K562 (cell line): ENCODE results near the gene IPPK. TPM values are rescaled to one million over a fixed set of nuclear protein-coding genes. Genes with fewer than 3 reads are reported as not detected.

Experiments used
- CAMTA2 ChIP-seq: fragments of 250-450 bp; sonication (Bioruptor Pico); conservative IDR thresholded peaks from 2 replicates; pipeline ENCODE4 v1.5.1; 2022
- CEBPZ ChIP-seq: fragments of 150-350 bp; IDR thresholded peaks from 2 replicates; pipeline ENCODE4 v1.6.1; 2014; ENCODE audit warnings: low read depth, mild to moderate bottlenecking, low read length, borderline replicate concordance
- FOXP4 ChIP-seq: sonication (generic); formaldehyde crosslinking; IDR thresholded peaks from 2 replicates; pipeline ENCODE4 v1.8.0; 2022; ENCODE audit warnings: mild to moderate bottlenecking, missing genetic modification reagents, borderline replicate concordance
- GABPB1 ChIP-seq: sonication (generic); formaldehyde crosslinking; IDR thresholded peaks from 2 replicates; pipeline ENCODE4 v1.8.0; 2022; ENCODE audit warnings: mild to moderate bottlenecking, missing genetic modification reagents
- HMBOX1 ChIP-seq: sonication (generic); IDR thresholded peaks from 2 replicates; pipeline ENCODE4 v1.6.1; 2016
- KLF16 ChIP-seq: IDR thresholded peaks from 2 replicates; pipeline ENCODE4 v1.6.1; 2016; ENCODE audit warnings: antibody characterized with exemption
- MNT ChIP-seq, 2 experiments: fragments of 450-650 bp; conservative IDR thresholded peaks; 2 replicates each; pipeline ENCODE4 v1.6.1; 2017; ENCODE audit warnings: mild to moderate bottlenecking in 2 of 2, moderate library complexity in 2 of 2
- PHF20 ChIP-seq: fragments of 450-650 bp; IDR thresholded peaks from 2 replicates; pipeline ENCODE4 v1.6.1; 2018; ENCODE audit not compliant: partially characterized antibody
- PYGO2 ChIP-seq: fragments of 450-650 bp; IDR thresholded peaks from 2 replicates; pipeline ENCODE4 v1.6.1; 2016; ENCODE audit warnings: mild to moderate bottlenecking, missing genetic modification characterization, moderate library complexity, missing compliant biosample characterization
- RFX7 ChIP-seq: fragments of 250-450 bp; sonication (Bioruptor Pico); IDR thresholded peaks from 2 replicates; pipeline ENCODE4 v1.5.1; 2021; ENCODE audit warnings: mild to moderate bottlenecking
- U2AF1 ChIP-seq: fragments of 200-400 bp; formaldehyde crosslinking; optimal IDR thresholded peaks from 2 replicates; pipeline ENCODE3; 2017; ENCODE audit warnings: mild to moderate bottlenecking, low read depth, low read length, moderate library complexity
- ZBED1 ChIP-seq: IDR thresholded peaks from 2 replicates; pipeline ENCODE4 v1.6.1; 2014
- ZNF695 ChIP-seq: fragments of 450-650 bp; formaldehyde crosslinking; IDR thresholded peaks from 2 replicates; pipeline ENCODE4 v1.4.0; 2020; ENCODE audit warnings: mild to moderate bottlenecking, moderate library complexity
- ZSCAN32 ChIP-seq: fragments of 450-650 bp; formaldehyde crosslinking; IDR thresholded peaks from 2 replicates; pipeline ENCODE4 v1.4.0; 2020; ENCODE audit warnings: mild to moderate bottlenecking, moderate library complexity
- polyA plus RNA-seq, 8 experiments: library from polyadenylated mRNA; depleted of rRNA in 4 of 8; stranded (reverse) in 5 of 8; unstranded in 3 of 8; fragments of >200 nt; fragmentation: Nextera tagmentation in 2 of 8; fragmentation: Illumina TruSeq in 1 of 8; extraction: Ambion mirVana in 2 of 8; extraction: Trizol in 1 of 8; gene quantifications; 2 replicates each; pipeline versions ENCODE4 v1.2.1 to v1.2.3, GENCODE V29; 2011 to 2014; ENCODE audit warnings: inconsistent platforms in 1 of 8, missing spikeins in 1 of 8
- total RNA-seq, 7 experiments: library from RNA; depleted of rRNA in 6 of 7; stranded (reverse); fragments of >200 nt in 6 of 7; fragmentation: Illumina TruSeq in 2 of 7; extraction: Trizol in 2 of 7; gene quantifications; 2 replicates each; pipeline versions ENCODE4 v1.2.1 to v1.2.3, GENCODE V29; 2011 to 2021; ENCODE audit warnings: low replicate concordance in 1 of 7
- TF ChIP-seq, protein P1 (sequence below), 2 experiments: IDR thresholded peaks; 2 replicates each; pipeline ENCODE4 v1.6.1; 2012; ENCODE audit warnings: improper control_type of control experiment in 2 of 2, low read depth in 2 of 2, low read length in 2 of 2, borderline replicate concordance in 1 of 2
- TF ChIP-seq, protein P2 (sequence below): IDR thresholded peaks from 2 replicates; pipeline ENCODE4 v1.6.1; 2011; ENCODE audit not compliant: insufficient read length; ENCODE audit errors: extremely low read depth

IPPK gene
- total and polyA plus RNA-seq, 9 of the 15 experiments (the other 6 are each of a cell fraction or from before 2014, with no cell fraction given): 3.1 to 22.2 (median 11.2) TPM

GRCh38 chr9:92669890-92670708 is at the start of gene IPPK (continued):
- TF ChIP-seq CEBPZ (no peak), CAMTA2 (CRISPR knock-in tag) (0 out of 2 replicates have a peak, but pooled peaks have one; percentile 66), RFX7 (CRISPR knock-in tag) (no peak), PHF20 (peak; percentile 93), MNT (conservative IDR thresholded peaks at IDR 0.05) (peak; percentile 75 to 87), FOXP4 (no peak; the same call in 1 of the 2 replicates), GABPB1 (CRISPR knock-in tag) (peak; percentile 98), HMBOX1 (no peak), ZNF695 (no peak), U2AF1 (no peak), PYGO2 (no peak), ZBED1 (no peak), KLF16 (no peak), ZSCAN32 (CRISPR knock-in tag) (no peak)
- TF ChIP-seq, protein P1, sequence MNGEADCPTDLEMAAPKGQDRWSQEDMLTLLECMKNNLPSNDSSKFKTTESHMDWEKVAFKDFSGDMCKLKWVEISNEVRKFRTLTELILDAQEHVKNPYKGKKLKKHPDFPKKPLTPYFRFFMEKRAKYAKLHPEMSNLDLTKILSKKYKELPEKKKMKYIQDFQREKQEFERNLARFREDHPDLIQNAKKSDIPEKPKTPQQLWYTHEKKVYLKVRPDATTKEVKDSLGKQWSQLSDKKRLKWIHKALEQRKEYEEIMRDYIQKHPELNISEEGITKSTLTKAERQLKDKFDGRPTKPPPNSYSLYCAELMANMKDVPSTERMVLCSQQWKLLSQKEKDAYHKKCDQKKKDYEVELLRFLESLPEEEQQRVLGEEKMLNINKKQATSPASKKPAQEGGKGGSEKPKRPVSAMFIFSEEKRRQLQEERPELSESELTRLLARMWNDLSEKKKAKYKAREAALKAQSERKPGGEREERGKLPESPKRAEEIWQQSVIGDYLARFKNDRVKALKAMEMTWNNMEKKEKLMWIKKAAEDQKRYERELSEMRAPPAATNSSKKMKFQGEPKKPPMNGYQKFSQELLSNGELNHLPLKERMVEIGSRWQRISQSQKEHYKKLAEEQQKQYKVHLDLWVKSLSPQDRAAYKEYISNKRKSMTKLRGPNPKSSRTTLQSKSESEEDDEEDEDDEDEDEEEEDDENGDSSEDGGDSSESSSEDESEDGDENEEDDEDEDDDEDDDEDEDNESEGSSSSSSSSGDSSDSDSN (IDR thresholded peaks at IDR 0.05; ENCODE audit: borderline replicate concordance in 1 of 2, low read depth in 2 of 2, low read length in 2 of 2): peak; percentile 96 to 98
- TF ChIP-seq, protein P2, sequence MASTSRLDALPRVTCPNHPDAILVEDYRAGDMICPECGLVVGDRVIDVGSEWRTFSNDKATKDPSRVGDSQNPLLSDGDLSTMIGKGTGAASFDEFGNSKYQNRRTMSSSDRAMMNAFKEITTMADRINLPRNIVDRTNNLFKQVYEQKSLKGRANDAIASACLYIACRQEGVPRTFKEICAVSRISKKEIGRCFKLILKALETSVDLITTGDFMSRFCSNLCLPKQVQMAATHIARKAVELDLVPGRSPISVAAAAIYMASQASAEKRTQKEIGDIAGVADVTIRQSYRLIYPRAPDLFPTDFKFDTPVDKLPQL: no peak
